HL-60 (cell line): Measurements from ENCODE around the gene CTBP2.

ENCODE experiments used
- DNase-seq, 2 experiments: peaks; one replicate each; pipeline ENCODE4 v3.0.0-alpha.2; 2010 to 2020; ENCODE audit warnings: low read depth in 1 of 2, low spot score in 1 of 2
- H3K27ac ChIP-seq: fragments of 250-450 bp; sonication (Bioruptor Pico); replicated peaks from 2 replicates; pipeline ENCODE4 v1.5.1; 2020; ENCODE audit warnings: mild to moderate bottlenecking, moderate library complexity
- H3K27me3 ChIP-seq: fragments of 250-450 bp; sonication (Bioruptor Pico); 2 replicates; pipeline ENCODE4 v1.5.1; 2021; ENCODE audit warnings: mild to moderate bottlenecking, moderate library complexity; ENCODE audit not compliant: insufficient read depth, poor library complexity, severe bottlenecking
- H3K4me3 ChIP-seq: replicated peaks from 2 replicates; pipeline ENCODE4 v1.5.1; 2011; ENCODE audit warnings: mild to moderate bottlenecking, control low read depth, low read length; ENCODE audit not compliant: insufficient read depth
- GABPA ChIP-seq: IDR thresholded peaks from 2 replicates; pipeline ENCODE4 v1.6.1; 2012; ENCODE audit warnings: low read depth
- POLR2AphosphoS5 ChIP-seq: IDR thresholded peaks from 2 replicates; pipeline ENCODE4 v1.6.1; 2012; ENCODE audit warnings: low read depth
- SPI1 ChIP-seq: IDR thresholded peaks from 2 replicates; pipeline ENCODE4 v1.6.1; 2012; ENCODE audit warnings: low read depth, mild to moderate bottlenecking, borderline replicate concordance
- TF ChIP-seq, protein P1 (sequence below): IDR thresholded peaks from 2 replicates; pipeline ENCODE4 v1.6.1; 2012; ENCODE audit warnings: low read depth; ENCODE audit not compliant: insufficient replicate concordance
- TF ChIP-seq, protein P2 (sequence below): IDR thresholded peaks from one replicate; pipeline ENCODE4 v1.5.1; 2011; ENCODE audit warnings: low read length, control low read depth, inconsistent platforms; ENCODE audit not compliant: insufficient read depth

CTBP2 gene

DNA sequence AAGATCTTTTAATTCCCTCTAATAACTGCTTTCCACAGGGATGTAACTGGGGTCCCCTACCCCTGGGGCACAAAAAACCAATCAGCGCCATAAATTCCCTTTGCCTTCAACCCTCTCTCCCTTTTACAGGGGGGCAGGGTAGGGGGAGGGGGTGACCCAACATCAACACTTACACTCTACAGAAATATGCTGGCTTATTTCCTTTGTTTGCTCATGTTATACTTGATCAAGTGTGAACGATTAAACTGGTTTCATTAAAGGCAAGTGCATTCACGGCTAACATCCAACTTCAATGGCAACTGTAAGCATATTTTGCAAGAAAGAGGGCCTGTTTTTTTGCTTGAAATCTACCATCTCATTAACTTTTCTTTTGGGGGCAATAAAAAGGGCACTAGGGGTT lies 2.9 kb downstream of the CTBP2 start:
- TF ChIP-seq, protein P1, sequence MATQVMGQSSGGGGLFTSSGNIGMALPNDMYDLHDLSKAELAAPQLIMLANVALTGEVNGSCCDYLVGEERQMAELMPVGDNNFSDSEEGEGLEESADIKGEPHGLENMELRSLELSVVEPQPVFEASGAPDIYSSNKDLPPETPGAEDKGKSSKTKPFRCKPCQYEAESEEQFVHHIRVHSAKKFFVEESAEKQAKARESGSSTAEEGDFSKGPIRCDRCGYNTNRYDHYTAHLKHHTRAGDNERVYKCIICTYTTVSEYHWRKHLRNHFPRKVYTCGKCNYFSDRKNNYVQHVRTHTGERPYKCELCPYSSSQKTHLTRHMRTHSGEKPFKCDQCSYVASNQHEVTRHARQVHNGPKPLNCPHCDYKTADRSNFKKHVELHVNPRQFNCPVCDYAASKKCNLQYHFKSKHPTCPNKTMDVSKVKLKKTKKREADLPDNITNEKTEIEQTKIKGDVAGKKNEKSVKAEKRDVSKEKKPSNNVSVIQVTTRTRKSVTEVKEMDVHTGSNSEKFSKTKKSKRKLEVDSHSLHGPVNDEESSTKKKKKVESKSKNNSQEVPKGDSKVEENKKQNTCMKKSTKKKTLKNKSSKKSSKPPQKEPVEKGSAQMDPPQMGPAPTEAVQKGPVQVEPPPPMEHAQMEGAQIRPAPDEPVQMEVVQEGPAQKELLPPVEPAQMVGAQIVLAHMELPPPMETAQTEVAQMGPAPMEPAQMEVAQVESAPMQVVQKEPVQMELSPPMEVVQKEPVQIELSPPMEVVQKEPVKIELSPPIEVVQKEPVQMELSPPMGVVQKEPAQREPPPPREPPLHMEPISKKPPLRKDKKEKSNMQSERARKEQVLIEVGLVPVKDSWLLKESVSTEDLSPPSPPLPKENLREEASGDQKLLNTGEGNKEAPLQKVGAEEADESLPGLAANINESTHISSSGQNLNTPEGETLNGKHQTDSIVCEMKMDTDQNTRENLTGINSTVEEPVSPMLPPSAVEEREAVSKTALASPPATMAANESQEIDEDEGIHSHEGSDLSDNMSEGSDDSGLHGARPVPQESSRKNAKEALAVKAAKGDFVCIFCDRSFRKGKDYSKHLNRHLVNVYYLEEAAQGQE: no peak
- no peak for TF ChIP-seq GABPA
- TF ChIP-seq POLR2AphosphoS5: no peak
- TF ChIP-seq, protein P2, sequence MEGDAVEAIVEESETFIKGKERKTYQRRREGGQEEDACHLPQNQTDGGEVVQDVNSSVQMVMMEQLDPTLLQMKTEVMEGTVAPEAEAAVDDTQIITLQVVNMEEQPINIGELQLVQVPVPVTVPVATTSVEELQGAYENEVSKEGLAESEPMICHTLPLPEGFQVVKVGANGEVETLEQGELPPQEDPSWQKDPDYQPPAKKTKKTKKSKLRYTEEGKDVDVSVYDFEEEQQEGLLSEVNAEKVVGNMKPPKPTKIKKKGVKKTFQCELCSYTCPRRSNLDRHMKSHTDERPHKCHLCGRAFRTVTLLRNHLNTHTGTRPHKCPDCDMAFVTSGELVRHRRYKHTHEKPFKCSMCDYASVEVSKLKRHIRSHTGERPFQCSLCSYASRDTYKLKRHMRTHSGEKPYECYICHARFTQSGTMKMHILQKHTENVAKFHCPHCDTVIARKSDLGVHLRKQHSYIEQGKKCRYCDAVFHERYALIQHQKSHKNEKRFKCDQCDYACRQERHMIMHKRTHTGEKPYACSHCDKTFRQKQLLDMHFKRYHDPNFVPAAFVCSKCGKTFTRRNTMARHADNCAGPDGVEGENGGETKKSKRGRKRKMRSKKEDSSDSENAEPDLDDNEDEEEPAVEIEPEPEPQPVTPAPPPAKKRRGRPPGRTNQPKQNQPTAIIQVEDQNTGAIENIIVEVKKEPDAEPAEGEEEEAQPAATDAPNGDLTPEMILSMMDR: no peak
- no peak for TF ChIP-seq SPI1
- Histone ChIP-seq H3K27ac (peak overlapping the region; percentile 91), H3K27me3 (no peaks in the 10 kb centered on the region), H3K4me3 (0 out of 2 replicates have a peak overlapping the region, but pooled peaks have one; percentile 7)
- DNase-seq: no peak

DNA sequence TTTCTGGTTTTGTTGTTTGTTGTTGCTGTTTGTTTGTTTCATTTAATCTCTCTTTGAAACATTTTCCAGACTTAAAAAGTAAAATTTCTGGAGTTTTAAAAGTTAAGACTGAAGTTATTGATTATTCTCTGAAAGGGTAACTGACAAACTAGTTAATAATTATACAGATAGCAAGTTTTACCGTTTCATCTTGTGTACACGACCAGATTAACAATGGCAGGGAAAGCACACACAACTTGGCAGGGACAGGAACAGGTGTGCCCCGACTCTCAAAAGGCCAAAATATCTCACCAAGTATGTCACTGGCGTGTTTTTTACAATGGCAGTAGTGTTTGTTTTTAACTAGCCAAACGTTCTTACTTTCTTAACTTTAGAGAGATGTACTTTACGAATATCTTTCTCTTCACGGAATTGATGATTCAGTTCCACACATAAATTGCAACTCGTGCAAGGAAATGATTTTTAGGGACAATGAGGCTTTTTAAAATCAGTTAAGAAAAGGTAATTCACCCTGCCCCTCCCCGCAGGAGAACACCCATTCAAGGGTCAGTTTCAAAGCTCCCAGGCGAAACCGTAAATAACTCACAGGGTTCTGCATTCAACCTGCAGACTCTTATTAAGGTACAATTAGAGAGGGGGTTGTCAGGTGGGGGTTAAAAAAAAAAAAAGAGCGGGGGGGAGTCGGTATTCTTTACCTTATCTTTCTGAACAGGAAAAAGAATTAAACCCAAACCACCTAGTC lies 3.5 kb downstream of the CTBP2 start:
- no peak for DNase-seq
- H3K4me3 ChIP-seq: no peak overlapping the region
- TF ChIP-seq POLR2AphosphoS5: no peak
- TF ChIP-seq, protein P2: no peak
- no peak for TF ChIP-seq GABPA
- TF ChIP-seq SPI1: no peak
- TF ChIP-seq, protein P1: no peak
- peak overlapping the region; percentile 3; the same call in 1 of the 2 replicates for H3K27ac ChIP-seq
- H3K27me3 ChIP-seq: no peaks in the 10 kb centered on the region

DNA sequence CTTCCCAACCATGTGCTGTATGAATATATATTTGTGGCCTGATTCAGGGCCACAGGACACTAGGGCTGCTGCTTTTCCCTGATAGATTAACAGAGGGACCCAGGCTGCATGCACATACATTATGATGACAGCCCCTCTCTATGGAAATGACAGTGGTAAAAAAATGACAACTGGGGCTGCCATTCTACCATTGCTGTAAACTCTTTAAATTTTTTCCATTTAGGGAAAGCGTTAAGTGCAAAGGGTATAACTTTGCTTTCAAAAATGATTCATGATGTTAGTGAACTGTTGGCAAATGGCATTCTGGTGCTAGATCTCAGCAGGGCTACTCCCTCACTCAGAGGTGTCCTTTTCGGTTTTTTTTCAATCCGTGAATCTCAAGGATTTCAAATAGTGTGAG lies 4.2 kb downstream of the CTBP2 start:
- Histone ChIP-seq H3K27me3 (no peaks in the 10 kb centered on the region), H3K27ac (0 out of 2 replicates have a peak overlapping the region, but pooled peaks have one; percentile 7), H3K4me3 (no peak overlapping the region)
- TF ChIP-seq, protein P2: no peak
- TF ChIP-seq GABPA: no peak
- TF ChIP-seq POLR2AphosphoS5: no peak
- TF ChIP-seq, protein P1: no peak
- no peak for TF ChIP-seq SPI1
- no peak for DNase-seq
